Omental fat pad (tissue), 4 donors: ENCODE measurements around the gene LUZP2. TPM values are rescaled to one million over a fixed set of nuclear protein-coding genes. Genes with fewer than 3 reads are reported as not detected.

ENCODE experiments used
- ATAC-seq: fragments of 150-250 bp; one replicate; pipeline ENCODE4 v1.9.1; 2016; ENCODE audit warnings: mild to moderate bottlenecking, moderate library complexity; ENCODE audit not compliant: low FRiP score
- DNase-seq: peaks from one replicate; pipeline ENCODE4 v3.0.0-alpha.2; 2019; ENCODE audit warnings: low spot score
- CTCF ChIP-seq, 3 donors: fragments of 450-650 bp; IDR thresholded peaks; one replicate each; pipeline ENCODE4 v1.5.1; 2016 to 2017; ENCODE audit warnings: antibody characterized with exemption in 3 of 3, mild to moderate bottlenecking in 3 of 3, moderate library complexity in 2 of 3
- total RNA-seq, 4 donors: library from RNA; depleted of rRNA; stranded (reverse); fragments of >200 nt; gene quantifications; one replicate each; pipeline ENCODE4 v1.1.0, GENCODE V29; 2016

LUZP2 gene
- total RNA-seq, 4 donors from 2014 or later: 0.63 TPM; not detected in 3

- no peak for TF ChIP-seq CTCF (IDR thresholded peaks at IDR 0.05)
- DNase-seq (no peak), ATAC-seq (no peak)
Measured at GRCh38 chr11:24622262-24622661, 125.4 kb downstream of the LUZP2 start.

- no peak for DNase-seq
- no peak for TF ChIP-seq CTCF (IDR thresholded peaks at IDR 0.05)
- ATAC-seq: no peak
Measured at GRCh38 chr11:24623121-24623520, 126.3 kb downstream of the LUZP2 start.

- no peak for TF ChIP-seq CTCF (IDR thresholded peaks at IDR 0.05)
- ATAC-seq (no peak), DNase-seq (no peak)
Measured at GRCh38 chr11:24624432-24624831, 127.6 kb downstream of the LUZP2 start.

- ATAC-seq (no peak), DNase-seq (no peak)
- TF ChIP-seq CTCF (IDR thresholded peaks at IDR 0.05): no peak
Measured at GRCh38 chr11:24625975-24626374, 129.1 kb downstream of the LUZP2 start.

GRCh38 chr11:24628224-24628776 lies 131.4 kb downstream of the LUZP2 start:
- DNase-seq (no peak), ATAC-seq (no peak)
- TF ChIP-seq CTCF (IDR thresholded peaks at IDR 0.05): no peak

- no peak for TF ChIP-seq CTCF (IDR thresholded peaks at IDR 0.05)
- ATAC-seq (no peak), DNase-seq (no peak)
Measured at GRCh38 chr11:24634606-24635160, 137.8 kb downstream of the LUZP2 start.

GRCh38 chr11:24635588-24636290 lies 138.9 kb downstream of the LUZP2 start:
- ATAC-seq: no peak
- DNase-seq: no peak
- no peak for TF ChIP-seq CTCF (IDR thresholded peaks at IDR 0.05)
